ENCODE data around the gene LRRC15. TPM values are rescaled to one million over a fixed set of nuclear protein-coding genes. Genes with fewer than 3 reads are reported as not detected.

Gene LRRC15
- total RNA-seq = not detected

- ATAC-seq (peak in 1 of 2 donors; percentile 18), DNase-seq (no peak)
- H3K27me3 Mint-ChIP-seq (ENCODE audit: low read depth) = peaks cover 40% of the 10 kb centered on the region
- no peak within 1 kb of the TSS for H3K4me3 Mint-ChIP-seq
- no peaks in the 10 kb centered on the region for H3K9me3 Mint-ChIP-seq
- no peaks in the 10 kb centered on the region for H3K4me1 Mint-ChIP-seq (ENCODE audit: low read depth)
- no peaks in the 10 kb centered on the region for H3K36me3 Mint-ChIP-seq (ENCODE audit: insufficient read depth)
These were observed at the start of gene LRRC15 for GRCh38 chr3:194369522-194370279. TSS of gene LRRC15 (minus strand) at chr3:194369743. CDS start at chr3:194361043, 8,700 bp downstream.

GRCh38 chr3:194418671-194419070 lies 49.1 kb upstream of the LRRC15 start:
- Mint-ChIP-seq H3K27me3 (ENCODE audit: low read depth) (no peaks in the 10 kb centered on the region), H3K4me3 (no peak overlapping the region), H3K4me1 (ENCODE audit: low read depth) (no peaks in the 10 kb centered on the region), H3K9me3 (no peaks in the 10 kb centered on the region), H3K36me3 (ENCODE audit: insufficient read depth) (peaks cover 31% of the 10 kb centered on the region)
- DNase-seq (no peak), ATAC-seq (no peak)

- H3K27me3 Mint-ChIP-seq (ENCODE audit: low read depth) = no peaks in the 10 kb centered on the region
- DNase-seq = no peak
- H3K9me3 Mint-ChIP-seq = no peaks in the 10 kb centered on the region
- ATAC-seq = no peak
- peaks cover 3% of the 10 kb centered on the region for H3K4me1 Mint-ChIP-seq (ENCODE audit: low read depth)
- H3K36me3 Mint-ChIP-seq (ENCODE audit: insufficient read depth) = peaks cover 17% of the 10 kb centered on the region
- no peak overlapping the region for H3K4me3 Mint-ChIP-seq
These were observed 37.9 kb upstream of the LRRC15 start for GRCh38 chr3:194407423-194407822.

- H3K36me3 Mint-ChIP-seq (ENCODE audit: insufficient read depth) = peaks cover 11% of the 10 kb centered on the region
- no peaks in the 10 kb centered on the region for H3K9me3 Mint-ChIP-seq
- DNase-seq = no peak
- H3K4me3 Mint-ChIP-seq = no peak overlapping the region
- peaks cover 2% of the 10 kb centered on the region for H3K4me1 Mint-ChIP-seq (ENCODE audit: low read depth)
- no peak for ATAC-seq
- no peaks in the 10 kb centered on the region for H3K27me3 Mint-ChIP-seq (ENCODE audit: low read depth)
These were observed 36.2 kb upstream of the LRRC15 start for GRCh38 chr3:194405766-194406165.

- peaks cover 4% of the 10 kb centered on the region for H3K4me1 Mint-ChIP-seq (ENCODE audit: low read depth)
- H3K4me3 Mint-ChIP-seq = no peak overlapping the region
- DNase-seq = peak; percentile 20
- no peaks in the 10 kb centered on the region for H3K9me3 Mint-ChIP-seq
- ATAC-seq = peak in 1 of 2 donors; percentile 28
- H3K27me3 Mint-ChIP-seq (ENCODE audit: low read depth) = peaks cover 2% of the 10 kb centered on the region
- H3K36me3 Mint-ChIP-seq (ENCODE audit: insufficient read depth) = peaks cover 8% of the 10 kb centered on the region
These were observed 35.0 kb upstream of the LRRC15 start for GRCh38 chr3:194404365-194405140.

GRCh38 chr3:194401868-194402329 lies 32.4 kb upstream of the LRRC15 start:
- H3K4me3 Mint-ChIP-seq = no peak overlapping the region
- H3K9me3 Mint-ChIP-seq = no peaks in the 10 kb centered on the region
- ATAC-seq = no peak
- H3K4me1 Mint-ChIP-seq (ENCODE audit: low read depth) = peaks cover 29% of the 10 kb centered on the region
- H3K27me3 Mint-ChIP-seq (ENCODE audit: low read depth) = peaks cover 8% of the 10 kb centered on the region
- peaks cover 7% of the 10 kb centered on the region for H3K36me3 Mint-ChIP-seq (ENCODE audit: insufficient read depth)
- DNase-seq = no peak

- Mint-ChIP-seq H3K9me3 (no peaks in the 10 kb centered on the region), H3K36me3 (ENCODE audit: insufficient read depth) (peaks cover 7% of the 10 kb centered on the region), H3K4me3 (no peak overlapping the region), H3K4me1 (ENCODE audit: low read depth) (peaks cover 31% of the 10 kb centered on the region), H3K27me3 (ENCODE audit: low read depth) (peaks cover 8% of the 10 kb centered on the region)
- no peak for DNase-seq
- no peak for ATAC-seq
These were observed 31.8 kb upstream of the LRRC15 start for GRCh38 chr3:194401346-194401745.

GRCh38 chr3:194399874-194400411 lies 30.4 kb upstream of the LRRC15 start:
- H3K4me3 Mint-ChIP-seq = no peak overlapping the region
- DNase-seq = no peak
- H3K27me3 Mint-ChIP-seq (ENCODE audit: low read depth) = peaks cover 16% of the 10 kb centered on the region
- peaks cover 45% of the 10 kb centered on the region for H3K4me1 Mint-ChIP-seq (ENCODE audit: low read depth)
- no peak for ATAC-seq
- H3K9me3 Mint-ChIP-seq = no peaks in the 10 kb centered on the region
- peaks cover 6% of the 10 kb centered on the region for H3K36me3 Mint-ChIP-seq (ENCODE audit: insufficient read depth)

GRCh38 chr3:194399166-194399565 lies 29.6 kb upstream of the LRRC15 start, which contains the start of gene GP5:
TSS of gene GP5 (minus strand) at chr3:194399266. CDS start at chr3:194398282, 984 bp downstream.
- ATAC-seq = no peak
- Mint-ChIP-seq H3K36me3 (ENCODE audit: insufficient read depth) (peaks cover 3% of the 10 kb centered on the region), H3K4me3 (peak within 1 kb of the TSS; percentile 78), H3K9me3 (no peaks in the 10 kb centered on the region), H3K4me1 (ENCODE audit: low read depth) (peaks cover 47% of the 10 kb centered on the region), H3K27me3 (ENCODE audit: low read depth) (peaks cover 16% of the 10 kb centered on the region)
- no peak for DNase-seq

GRCh38 chr3:194397757-194398312 lies 28.3 kb upstream of the LRRC15 start:
- Mint-ChIP-seq H3K36me3 (ENCODE audit: insufficient read depth) (peaks cover under 1% of the 10 kb centered on the region), H3K9me3 (no peaks in the 10 kb centered on the region), H3K4me1 (ENCODE audit: low read depth) (peaks cover 47% of the 10 kb centered on the region), H3K4me3 (peak overlapping the region; percentile 78), H3K27me3 (ENCODE audit: low read depth) (peaks cover 16% of the 10 kb centered on the region)
- ATAC-seq (peak; percentile 51), DNase-seq (no peak)

- ATAC-seq (peak; percentile 47), DNase-seq (peak; percentile 20)
- H3K27me3 Mint-ChIP-seq (ENCODE audit: low read depth) = peaks cover 16% of the 10 kb centered on the region
- H3K36me3 Mint-ChIP-seq (ENCODE audit: insufficient read depth) = no peaks in the 10 kb centered on the region
- peaks cover 47% of the 10 kb centered on the region for H3K4me1 Mint-ChIP-seq (ENCODE audit: low read depth)
- H3K4me3 Mint-ChIP-seq = peak overlapping the region; percentile 78
- no peaks in the 10 kb centered on the region for H3K9me3 Mint-ChIP-seq
These were observed 27.6 kb upstream of the LRRC15 start for GRCh38 chr3:194396859-194397756.

GRCh38 chr3:194396539-194396858 lies 27.0 kb upstream of the LRRC15 start:
- ATAC-seq (no peak), DNase-seq (no peak)
- H3K27me3 Mint-ChIP-seq (ENCODE audit: low read depth) = peaks cover 16% of the 10 kb centered on the region
- no peaks in the 10 kb centered on the region for H3K9me3 Mint-ChIP-seq
- no peaks in the 10 kb centered on the region for H3K36me3 Mint-ChIP-seq (ENCODE audit: insufficient read depth)
- peak overlapping the region; percentile 63 for H3K4me3 Mint-ChIP-seq
- H3K4me1 Mint-ChIP-seq (ENCODE audit: low read depth) = peaks cover 47% of the 10 kb centered on the region

- Mint-ChIP-seq H3K9me3 (peaks cover 5% of the 10 kb centered on the region), H3K4me1 (ENCODE audit: low read depth) (peaks cover 47% of the 10 kb centered on the region), H3K4me3 (peak overlapping the region; percentile 63), H3K27me3 (ENCODE audit: low read depth) (peaks cover 16% of the 10 kb centered on the region), H3K36me3 (ENCODE audit: insufficient read depth) (no peaks in the 10 kb centered on the region)
- ATAC-seq (peak; percentile 59 to 60), DNase-seq (peak; percentile 62)
These were observed 26.4 kb upstream of the LRRC15 start for GRCh38 chr3:194395778-194396538.

Measured in activated T-cell treated with anti-CD3 and anti-CD28 coated beads, Interleukin-2, amount 50 U/mL, for 4 hours (primary cell).